Muscle of arm (tissue), 12 donors: Measurements from ENCODE around the gene AOPEP. TPM values are rescaled to one million over a fixed set of nuclear protein-coding genes. Genes with fewer than 3 reads are reported as not detected.
"Not testable (repeated sequence)": the region's sequence is repeated elsewhere in the genome, so short reads cannot be mapped to it uniquely, and the experiment has no call there.

Experiments
- DNase-seq: peaks from one replicate; pipeline ENCODE4 v3.0.0-alpha.2; 2013
- polyA plus RNA-seq, 12 donors: library from polyadenylated mRNA; unstranded; fragments of 120-200 nt; gene quantifications; one replicate each; pipeline ENCODE4 v1.2.1, GENCODE V29; 2013; ENCODE audit not compliant: insufficient read length in 12 of 12

Gene AOPEP
- polyA plus RNA-seq, 12 donors: 33.5 to 57.2 (median 40.1) TPM; not detected in 1

DNA sequence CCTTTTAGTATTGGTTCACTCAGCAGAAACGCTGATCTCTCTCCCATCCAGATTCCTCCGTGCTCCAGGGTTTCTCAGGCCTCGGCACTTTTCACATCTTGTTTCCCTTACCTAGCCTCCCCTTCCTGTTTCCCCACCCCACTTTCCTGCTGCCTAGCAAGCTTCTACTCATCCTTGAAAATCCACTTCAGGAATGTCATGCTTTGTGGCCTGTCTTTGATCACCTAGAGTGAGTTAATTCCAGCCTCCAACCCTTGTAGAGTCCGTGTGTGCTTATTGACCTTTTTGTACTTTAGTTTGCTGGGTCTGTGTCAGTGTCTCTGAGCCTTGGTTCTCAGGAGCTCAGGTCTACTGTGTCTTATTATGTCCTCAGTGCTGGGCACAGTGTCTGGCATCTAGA lies 116.6 kb downstream of the AOPEP start:
- no peak for DNase-seq

DNA sequence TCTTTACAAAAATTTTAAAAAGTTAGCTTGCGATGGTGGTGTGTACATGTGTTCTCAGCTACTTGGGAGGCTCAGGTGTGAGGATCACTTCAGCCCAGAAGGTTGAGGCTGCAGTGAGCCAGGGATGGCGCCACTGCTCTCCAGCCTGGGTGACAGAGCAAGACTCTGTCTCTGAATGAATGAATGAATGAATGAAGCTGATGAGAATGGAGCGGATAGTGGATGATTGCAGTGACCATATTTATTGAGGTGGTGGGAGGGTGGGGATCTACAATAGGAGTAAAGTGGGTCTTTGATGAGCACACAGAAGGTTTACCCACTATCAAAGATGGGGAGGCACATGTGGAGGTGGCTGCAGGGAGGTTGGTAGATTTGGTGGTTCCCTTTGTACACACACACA lies 120.2 kb downstream of the AOPEP start:
- no peak for DNase-seq

DNA sequence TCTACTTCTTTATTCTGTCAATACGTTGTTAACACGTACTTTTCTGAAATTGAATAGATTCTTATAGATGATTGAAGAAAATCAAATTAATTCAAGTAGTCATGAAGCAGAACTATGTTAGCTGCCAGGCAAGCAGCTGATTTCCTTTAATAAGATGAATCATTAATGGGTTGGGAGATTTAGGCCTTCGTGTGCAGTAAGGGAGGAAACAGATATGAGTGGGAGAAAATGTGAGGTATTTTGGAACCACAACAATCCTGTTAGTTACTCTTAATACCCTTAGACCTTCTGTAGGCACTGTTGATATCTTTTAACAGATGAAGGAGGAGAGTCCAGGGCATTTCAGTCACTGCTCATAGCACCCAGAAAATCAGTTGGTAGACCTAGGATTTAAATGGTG lies 121.0 kb downstream of the AOPEP start:
- no peak for DNase-seq

DNA sequence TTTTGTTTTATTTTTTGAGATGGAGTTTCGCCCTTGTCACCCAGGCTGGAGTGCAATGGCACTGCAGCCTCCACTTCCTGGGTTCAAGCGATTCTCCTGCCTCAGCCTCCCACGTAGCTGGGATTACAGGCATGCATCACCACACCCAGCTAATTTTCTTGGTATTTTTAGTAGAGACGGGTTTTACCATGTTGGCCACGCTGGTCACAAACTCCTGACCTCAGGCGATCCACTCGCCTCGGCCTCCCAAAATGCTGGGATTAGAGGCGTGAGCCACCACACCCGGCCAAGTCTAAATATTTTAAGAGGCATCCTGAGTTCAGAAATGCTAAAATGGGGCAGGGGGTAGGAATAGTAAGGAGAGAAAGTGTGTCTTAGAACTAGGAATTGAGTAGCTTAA lies 122.3 kb downstream of the AOPEP start:
- not testable (repeated sequence) for DNase-seq

DNA sequence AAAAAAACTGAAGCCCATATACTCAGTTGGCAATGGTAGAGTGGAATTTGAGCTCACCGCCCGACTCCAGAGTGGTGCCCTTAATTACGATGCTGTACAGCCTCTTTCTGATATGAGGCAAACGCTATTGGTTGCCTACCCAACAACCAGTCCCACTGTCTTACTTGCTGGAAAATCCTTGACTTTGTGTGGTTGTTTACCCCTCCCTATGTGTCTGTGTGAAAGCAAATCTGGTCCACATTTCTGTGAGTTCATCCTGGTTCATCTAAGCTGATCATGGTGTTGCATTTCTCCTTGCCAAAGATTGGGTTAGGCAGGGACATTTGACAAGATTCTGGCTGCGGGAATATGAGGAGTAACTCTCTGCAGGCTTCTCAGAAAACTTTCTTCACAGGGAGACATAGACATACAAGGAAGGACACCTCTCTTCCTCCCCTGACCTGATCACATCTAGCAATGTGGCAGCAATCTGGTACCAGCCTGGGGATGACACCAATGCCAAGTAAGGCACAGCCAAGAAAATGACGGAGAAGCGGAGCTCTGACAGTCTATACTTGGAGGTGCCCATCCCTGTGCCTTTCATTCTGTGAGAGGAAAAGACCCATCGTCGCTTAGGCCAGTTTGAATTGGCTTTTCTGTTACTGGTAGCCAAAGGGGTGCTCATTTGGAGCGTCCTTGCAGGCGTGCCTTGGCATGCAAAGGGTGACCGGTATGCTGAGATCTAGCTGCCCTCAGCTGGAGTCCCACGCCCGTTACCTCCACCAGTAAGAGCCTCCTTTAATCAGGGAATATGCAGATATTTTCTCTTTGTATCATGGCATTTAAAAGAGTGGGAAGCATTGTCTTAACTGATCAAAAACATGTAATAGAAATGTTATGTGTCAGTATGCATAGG lies 124.3 kb downstream of the AOPEP start:
- DNase-seq: no peak

DNA sequence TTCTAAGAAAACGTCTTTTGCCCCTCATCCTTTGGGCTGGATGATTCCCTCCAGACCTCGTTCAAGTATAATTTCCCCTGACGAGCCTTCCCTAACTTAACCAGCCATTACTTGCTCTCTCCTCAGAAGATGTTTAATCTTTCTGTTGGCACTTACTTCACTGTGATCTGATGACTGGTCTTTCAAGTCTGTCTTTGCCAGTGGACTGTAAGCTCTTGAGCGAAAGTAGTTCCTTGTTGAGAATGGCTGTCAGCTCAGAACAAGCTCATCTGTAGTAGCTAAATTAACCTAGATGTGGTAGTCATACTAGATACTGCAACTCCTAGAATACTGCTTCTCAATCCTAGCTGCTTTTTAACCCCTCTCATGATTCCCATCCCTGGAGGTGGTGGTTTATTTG lies 125.0 kb downstream of the AOPEP start:
- no peak for DNase-seq

DNA sequence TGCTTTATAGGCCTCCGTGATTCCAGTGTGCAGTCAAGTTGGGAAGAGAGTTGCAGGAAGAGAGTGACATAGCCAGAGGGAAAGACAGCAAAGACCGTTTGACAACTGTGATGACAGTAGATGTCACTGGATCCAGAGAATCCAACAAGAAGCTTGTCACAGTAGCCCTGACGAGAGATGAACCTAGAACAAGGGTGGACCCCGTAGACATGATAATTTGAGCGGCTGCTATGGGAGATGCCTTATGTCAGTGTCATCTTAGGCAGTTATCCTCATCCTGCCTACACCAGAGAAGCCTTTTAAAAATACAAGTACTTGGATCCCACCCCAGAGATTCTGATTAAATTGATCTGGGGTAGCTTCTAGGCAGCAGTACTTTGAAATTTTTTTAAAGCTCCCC lies 125.4 kb downstream of the AOPEP start:
- no peak for DNase-seq

DNA sequence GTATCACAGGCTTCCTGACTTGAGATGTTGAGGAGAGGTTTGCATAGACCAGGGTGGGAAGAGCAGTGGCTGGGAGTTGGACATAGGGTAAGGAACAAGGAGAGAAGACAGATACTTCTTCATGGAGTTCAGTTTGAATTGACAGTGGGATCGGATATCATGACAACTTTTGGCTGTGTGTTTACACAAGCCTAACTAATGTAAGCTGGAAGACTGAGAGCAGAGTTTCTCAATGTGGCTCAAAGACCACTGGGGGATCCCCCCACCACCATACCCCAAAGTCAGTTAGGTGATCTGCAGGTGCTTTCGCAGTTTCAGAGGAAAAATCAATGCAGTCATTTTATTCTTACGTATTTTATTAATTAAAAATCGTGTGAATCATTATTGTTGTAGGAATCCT lies 125.9 kb downstream of the AOPEP start:
- DNase-seq: no peak

DNA sequence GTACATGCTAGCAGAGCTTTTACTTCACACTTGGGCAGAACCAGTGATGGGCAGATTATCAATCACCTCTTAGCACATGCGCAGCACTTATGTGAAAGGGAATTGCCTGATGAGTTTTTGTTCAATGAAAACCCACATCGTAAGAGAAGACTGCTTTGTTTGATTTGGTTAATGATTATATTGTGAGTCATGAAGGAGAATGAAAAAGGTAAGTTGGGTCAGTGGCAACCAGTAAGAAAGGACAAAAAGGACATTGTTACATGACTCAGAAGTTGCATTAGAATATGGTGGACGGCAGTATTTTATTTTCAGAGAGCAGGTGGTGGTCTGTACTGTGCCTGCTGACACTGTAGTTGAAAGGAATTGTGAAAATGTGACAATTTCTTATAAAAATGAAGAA lies 127.4 kb downstream of the AOPEP start:
- no peak for DNase-seq

DNA sequence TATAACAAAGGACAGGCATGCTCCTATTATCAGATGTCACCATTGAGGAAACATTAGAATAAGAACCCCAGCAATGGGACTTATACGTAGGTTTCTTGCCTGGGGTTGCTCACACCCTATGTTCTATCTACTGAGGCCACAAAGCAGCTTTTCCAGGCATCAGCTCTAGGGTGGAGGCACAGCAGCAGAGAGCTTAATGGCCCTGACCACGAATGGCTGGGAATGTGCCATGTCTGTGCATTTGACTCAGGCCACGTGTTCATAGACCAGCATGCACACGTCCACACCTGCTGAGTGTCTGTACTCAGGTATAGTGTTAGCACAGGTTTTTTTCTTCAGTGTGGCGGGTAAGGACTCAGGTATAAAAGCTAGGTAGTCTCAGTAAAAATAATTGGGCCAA lies 129.4 kb downstream of the AOPEP start:
- no peak for DNase-seq

DNA sequence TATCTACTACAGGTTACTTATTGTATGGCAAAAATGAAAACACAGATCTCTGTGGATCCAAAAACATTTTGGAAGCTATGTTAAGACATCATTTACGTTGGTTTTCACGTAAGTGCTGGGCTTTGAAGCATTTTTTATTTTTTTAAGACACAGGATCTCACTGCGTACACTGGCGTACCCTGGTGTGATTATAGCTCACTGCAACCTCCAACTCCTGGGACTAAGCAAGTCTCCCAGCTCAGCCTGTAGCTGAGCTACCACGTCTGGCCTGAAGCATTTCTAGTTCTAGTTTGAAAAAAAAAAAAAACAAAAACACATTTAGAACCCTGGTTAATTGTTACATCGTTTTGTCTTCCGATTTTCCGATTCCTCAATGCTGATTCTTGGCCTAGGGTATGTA lies 131.3 kb downstream of the AOPEP start:
- DNase-seq: no peak

DNA sequence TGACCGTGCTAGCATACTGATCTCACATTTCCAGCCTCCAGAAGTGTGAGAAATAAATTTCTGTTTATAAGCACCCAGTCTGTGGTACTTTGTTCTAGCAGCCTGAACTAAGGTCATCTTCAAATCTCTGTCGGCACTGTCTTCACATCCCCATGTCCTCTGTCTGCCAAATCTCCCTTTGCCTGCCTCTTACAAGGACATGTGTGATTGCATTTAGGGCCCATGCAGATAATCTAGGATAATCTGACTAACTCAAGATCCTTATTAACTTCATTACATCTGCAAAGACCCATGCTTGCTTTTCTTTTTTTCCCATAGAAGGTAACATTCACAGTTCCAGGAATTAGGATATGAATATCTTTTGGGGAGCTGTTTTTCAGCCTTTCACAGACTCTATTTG lies 132.7 kb downstream of the AOPEP start:
- DNase-seq: no peak

DNA sequence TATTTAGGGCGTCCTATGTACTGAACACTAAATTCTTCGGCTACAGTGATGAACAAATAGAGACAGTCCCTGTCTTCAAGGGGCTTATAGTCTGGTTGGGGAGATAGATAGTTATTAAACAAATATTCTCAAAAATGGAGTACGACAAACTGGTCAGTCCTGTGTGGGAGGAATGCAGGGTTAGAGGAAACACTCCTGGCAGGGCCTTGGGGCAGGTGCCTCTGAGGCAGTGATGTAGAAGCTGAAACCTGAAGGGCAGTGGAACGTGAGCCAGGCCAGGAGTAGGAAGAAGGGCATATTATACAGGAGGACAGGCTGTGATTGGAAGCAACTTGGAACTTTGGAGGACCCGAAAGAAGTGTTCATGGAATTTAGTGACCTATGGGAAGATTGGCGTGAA lies 133.4 kb downstream of the AOPEP start:
- DNase-seq: no peak

DNA sequence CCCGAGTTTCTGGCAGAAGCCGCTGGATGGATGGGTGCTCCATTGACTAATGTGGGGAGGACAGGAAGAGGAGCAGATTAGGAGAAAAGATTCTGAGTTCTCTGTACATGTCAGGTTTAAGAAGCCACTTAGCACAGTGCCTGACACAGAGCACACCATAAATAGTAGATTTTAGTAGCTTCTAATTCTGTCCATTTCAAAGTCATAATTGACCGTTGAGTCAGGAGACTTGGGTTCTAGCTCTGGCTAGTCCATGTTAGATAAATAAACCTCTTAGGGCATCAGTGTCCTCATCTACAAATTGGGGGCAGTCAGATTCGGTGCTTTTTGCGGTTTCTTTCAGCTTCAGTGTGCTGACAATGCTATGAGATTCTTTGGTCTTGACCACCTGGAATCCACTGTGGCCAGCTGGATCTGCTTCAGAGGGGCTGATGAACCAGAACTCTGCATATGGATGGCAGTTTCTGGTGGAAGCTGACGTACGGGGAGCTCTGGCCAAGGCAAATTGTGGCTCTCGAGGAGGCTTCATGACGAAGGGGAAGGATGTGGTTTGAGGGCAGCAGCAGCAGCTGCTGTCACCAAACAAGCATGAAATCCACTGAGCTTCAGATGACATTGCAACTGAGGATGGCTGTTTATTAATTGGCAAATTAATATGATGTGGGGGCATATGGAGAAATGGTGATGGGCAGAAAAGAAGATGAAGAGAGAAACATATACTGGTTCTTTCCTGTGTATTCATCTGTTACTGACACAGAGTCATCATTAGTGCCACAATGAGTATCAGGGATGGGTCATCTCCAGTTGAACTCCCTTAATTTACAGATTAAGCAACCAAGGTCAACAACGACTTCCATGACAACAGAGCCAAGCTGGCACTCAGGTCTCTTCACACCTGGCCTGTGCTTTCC lies 134.4 kb downstream of the AOPEP start:
- peak; percentile 39 for DNase-seq

DNA sequence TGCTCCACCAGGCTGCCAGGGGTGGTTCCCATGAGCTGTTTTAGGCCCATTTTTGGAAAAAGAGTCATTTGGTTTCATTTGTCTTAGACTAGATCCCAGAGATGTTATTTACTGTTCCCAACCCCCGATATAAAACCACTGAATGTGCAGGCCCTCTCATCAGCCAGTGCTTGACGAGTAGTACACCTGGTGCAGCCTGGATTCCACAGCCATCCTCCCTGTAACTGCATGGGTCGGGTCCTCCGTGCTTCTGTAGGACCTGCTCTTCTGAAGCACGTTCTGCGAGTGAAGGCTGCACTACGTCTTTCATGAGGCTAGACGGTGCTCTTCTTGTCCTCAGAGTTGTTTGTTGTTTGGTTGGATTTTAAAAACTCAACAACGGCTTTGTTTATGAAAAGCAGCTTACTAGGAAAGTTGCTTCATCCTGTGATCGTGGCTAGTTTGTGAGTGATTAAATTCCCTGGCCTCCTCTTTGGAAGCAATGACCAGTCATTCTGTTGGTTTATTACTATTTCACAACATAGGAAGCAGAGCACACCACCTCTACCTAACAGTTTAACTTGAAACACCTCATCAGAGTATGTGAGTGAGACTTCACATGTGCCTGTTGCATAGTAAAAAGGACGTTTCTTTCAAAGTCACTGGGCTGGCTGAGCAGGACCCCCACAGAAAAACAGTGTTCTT lies 135.2 kb downstream of the AOPEP start:
- DNase-seq: no peak

DNA sequence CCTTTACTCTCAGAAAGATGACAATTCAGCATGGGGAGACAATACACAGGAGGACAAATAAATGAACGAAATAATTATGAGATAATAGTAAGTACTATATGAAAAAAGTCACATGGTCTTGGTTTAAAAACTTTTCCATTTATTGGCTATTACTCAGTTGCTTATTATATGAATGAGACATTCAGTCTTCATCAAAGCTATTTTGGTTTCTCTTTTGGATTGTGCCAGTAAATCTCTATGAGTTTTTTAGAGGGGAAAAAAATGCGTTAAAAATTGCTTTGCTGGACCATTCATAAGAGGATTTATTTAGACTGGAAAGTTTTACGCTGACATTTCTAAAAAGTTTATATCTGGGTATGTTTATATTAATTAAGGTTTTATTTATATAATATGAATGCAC lies 137.7 kb downstream of the AOPEP start:
- DNase-seq: no peak

DNA sequence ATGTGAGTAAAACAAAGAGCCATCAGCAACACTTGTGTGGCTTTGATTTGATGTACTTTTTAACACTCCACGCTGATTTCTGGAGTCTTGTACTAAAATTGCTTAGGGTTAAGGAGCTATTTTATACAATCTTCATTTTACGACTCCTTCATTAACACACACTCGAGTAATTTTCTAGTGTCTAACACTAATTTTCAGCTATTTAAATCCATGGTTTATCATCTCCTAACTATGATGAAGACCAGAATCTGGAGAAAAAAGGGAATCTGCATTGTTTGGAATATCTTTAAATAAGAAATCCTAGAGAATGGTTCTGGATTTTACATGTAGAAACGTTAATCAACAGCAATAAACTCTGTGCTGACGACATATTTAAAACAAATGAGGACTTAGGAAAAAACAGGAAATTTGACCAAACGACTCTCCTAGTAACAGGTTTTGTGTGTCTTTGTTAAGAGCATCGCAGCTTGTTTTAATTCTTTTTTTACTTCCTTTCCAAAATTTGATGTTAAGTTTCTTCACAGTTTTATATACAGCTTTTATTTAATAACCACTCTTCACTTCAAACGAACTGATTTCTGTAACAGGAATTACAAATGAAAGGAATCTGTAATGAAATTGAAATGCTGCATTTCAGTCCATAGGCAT lies 138.5 kb downstream of the AOPEP start:
- no peak for DNase-seq

DNA sequence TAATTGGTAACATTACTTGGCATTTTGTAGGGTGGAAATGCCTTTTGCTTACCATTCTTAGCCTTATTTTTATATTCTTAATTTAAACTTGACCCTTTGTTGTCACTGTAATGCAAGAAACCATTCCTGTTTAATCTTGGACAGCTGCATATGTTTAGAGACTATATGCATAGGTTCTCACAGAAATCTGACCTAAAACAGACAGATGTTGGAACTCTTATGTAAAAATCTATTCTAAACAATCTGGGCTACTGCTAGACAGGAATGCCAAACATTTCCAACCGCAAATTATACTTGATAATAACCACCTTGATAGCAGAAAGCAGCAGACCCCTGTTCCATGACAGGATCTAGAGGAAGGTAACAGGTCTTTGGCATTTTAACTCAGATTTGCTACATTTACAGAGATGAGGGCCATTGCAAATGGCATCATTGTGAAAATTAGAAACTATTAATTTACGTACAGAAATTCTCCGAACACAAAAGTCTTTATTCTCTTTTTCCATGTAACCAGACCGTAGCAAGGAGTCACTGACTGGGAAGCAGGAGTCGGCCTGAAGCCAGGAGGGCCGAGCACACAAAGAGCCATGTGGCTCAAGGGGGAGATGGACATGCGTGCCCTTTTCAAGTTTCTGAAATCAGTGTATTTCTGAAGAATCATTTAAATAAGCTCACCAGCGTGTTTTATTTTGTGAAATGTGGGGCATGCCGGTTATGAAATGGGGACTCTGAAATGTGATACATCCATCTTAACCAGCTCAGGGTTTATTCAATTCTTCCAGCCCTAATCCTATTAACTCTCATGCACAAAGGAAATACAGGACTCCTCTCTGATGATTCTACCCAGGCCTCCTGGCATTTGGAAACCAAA lies 139.3 kb downstream of the AOPEP start:
- DNase-seq: peak; percentile 43

DNA sequence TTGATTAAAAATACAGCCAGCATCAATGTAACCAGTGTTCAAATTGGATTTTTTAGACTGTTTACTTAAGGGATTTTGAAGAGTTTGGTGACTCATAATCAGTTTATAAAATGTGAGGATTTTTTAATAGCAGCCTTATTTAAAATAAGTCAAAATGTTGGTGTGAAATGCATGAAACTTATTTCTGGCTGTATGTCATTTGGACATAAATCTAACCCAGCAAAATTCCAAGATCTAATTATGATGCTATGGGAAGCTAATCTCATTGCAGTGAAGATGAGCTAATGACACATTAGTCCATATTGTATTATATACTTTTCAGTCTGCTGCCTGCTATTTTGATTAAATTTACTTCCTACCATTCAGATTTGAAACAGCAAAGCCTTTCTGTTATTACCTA lies 140.3 kb downstream of the AOPEP start:
- no peak for DNase-seq

DNA sequence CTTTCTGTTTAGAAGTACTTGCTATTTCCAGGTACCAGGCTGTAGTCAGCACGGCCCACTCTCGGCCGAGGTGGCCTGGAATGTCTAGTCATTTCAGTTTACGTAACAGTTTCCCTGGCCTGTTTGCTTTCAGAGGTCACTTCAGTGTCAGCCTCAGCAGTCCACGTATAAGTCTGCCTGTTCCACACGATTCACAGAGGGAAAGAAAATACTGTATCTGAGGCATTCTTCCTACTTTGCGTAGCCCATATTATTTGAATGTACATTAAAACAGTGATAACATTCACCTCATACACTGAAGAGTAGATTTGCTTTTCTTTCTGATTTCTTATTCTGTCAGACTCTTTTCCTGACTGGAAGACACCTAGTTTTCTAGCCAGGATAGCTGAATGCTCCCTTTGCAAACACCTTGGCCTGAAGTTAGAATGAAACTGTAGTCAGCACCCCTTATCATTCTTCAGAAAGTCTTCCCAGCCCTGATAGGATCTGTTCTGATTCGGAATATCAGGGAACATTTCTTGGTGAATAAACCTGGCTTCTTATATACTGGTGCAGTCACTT lies 140.9 kb downstream of the AOPEP start:
- DNase-seq: peak; percentile 41
